Immature natural killer cell (primary cell): ENCODE measurements around the gene PACRGL. TPM values are rescaled to one million over a fixed set of nuclear protein-coding genes. Genes with fewer than 3 reads are reported as not detected.
"Not testable (repeated sequence)": the region's sequence is repeated elsewhere in the genome, so short reads cannot be mapped to it uniquely, and the experiment has no call there.

Experiments used
- DNase-seq, 3 donors: peaks; one replicate each; pipeline ENCODE4 v3.0.0; 2022; ENCODE audit warnings: mixed read lengths in 1 of 3
- H3K27ac Mint-ChIP-seq, 6 donors: one replicate each; pipeline ENCODE4 v1.8.0; 2020; ENCODE audit warnings: mixed read lengths in 6 of 6, mild to moderate bottlenecking in 5 of 6, inconsistent platforms in 4 of 6, moderate library complexity in 3 of 6
- H3K27me3 Mint-ChIP-seq, 3 donors: one replicate each; pipeline ENCODE4 v1.8.0; 2020 to 2021; ENCODE audit warnings: low read depth in 3 of 3, mild to moderate bottlenecking in 3 of 3, mixed read lengths in 3 of 3, moderate library complexity in 3 of 3, inconsistent platforms in 1 of 3
- H3K36me3 Mint-ChIP-seq, 3 donors: one replicate each; pipeline ENCODE4 v1.8.0; 2020; ENCODE audit warnings: mixed read lengths in 3 of 3, inconsistent platforms in 2 of 3, mild to moderate bottlenecking in 2 of 3
- H3K4me1 Mint-ChIP-seq, 2 donors: one replicate each; pipeline ENCODE4 v1.8.0; 2020; ENCODE audit warnings: inconsistent platforms in 2 of 2, mild to moderate bottlenecking in 2 of 2, mixed read lengths in 2 of 2, moderate library complexity in 1 of 2
- H3K4me3 Mint-ChIP-seq, 5 donors: one replicate each; pipeline ENCODE4 v1.8.0; 2020; ENCODE audit warnings: mild to moderate bottlenecking in 5 of 5, mixed read lengths in 5 of 5, inconsistent platforms in 3 of 5, moderate library complexity in 3 of 5
- H3K9me3 Mint-ChIP-seq, 6 donors: one replicate each; pipeline ENCODE4 v1.8.0; 2020; ENCODE audit warnings: mild to moderate bottlenecking in 6 of 6, mixed read lengths in 6 of 6, inconsistent platforms in 4 of 6, moderate library complexity in 3 of 6
- polyA plus RNA-seq, 3 donors: library from polyadenylated mRNA; unstranded; fragments of 300-500 nt; fragmentation: Illumina TruSeq; gene quantifications; one replicate each; pipeline ENCODE4 v1.2.3, GENCODE V29; 2021

The PACRGL gene
- polyA plus RNA-seq, 3 donors from 2014 or later, result 4.0 to 4.4 (median 4.2) TPM

DNA sequence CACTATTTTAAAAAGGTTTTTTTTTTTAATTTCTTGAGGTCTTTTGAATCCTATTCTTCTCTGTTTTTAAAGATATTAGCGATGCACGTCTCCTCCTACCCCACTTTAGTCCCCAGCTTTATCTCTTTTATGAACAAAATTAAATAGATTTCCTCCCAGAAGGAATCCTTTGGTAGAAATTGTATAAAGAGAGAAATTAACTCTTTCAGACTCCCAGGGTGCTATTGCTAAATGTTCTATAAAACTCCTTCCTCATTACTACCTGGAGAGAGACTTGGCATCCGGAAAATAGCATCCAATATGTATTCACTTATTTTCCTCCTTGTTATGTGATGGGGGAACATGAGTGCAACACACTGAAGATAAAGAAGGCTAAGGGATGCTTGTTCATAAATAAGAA, 16.5 kb upstream of the PACRGL start:
- no peaks in the 10 kb centered on the region for H3K36me3 Mint-ChIP-seq
- H3K27ac Mint-ChIP-seq, result no peak overlapping the region
- DNase-seq, result no peak
- no peaks in the 10 kb centered on the region for H3K4me1 Mint-ChIP-seq
- H3K4me3 Mint-ChIP-seq, result no peak overlapping the region
- peaks cover 0 to 10% (median 0%) of the 10 kb centered on the region in 3 donors for H3K27me3 Mint-ChIP-seq
- H3K9me3 Mint-ChIP-seq, result no peaks in the 10 kb centered on the region

DNA sequence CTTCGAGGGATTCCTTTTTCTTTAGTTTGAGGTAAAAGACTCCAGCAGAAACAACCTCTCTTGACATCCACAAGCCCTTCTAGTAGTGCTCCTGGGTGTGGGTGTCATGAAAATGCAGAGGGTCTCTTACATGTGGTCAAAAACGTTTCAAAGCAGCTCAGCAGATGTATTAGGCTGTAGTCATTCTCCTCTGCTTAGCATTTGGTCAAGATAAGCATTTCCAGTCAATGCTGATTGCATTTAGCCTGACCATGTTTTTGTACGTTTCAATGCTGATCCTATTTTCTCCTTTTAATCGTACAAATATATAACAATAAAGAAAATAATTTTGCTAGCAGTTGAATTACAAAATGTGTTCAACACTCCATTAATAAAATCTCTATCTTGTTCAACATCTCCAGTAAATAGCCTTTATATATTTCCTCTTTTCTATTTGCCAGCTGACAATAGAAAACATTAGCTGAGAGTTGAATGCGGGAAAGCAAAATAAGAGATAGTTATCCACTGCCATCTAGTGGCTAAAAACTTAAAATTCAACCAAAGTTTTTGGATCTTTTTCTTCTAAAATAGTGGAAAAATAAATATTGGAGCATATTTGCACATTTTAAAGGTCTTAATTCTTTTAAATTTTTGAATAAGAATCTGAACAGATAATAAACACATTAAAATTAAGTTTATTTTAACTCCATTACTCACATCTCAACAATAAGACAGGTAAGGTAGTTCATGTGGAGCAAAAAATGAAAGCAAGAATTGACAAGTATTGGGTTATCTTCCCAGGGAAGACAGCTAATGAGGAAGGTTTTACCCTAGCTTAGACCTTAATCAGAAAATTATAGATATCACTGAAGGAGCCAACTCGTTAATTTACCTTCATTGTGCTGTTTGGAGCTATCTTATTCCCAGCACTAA, 15.2 kb upstream of the PACRGL start:
- H3K4me3 Mint-ChIP-seq, result no peak overlapping the region
- peaks cover 0 to 6% (median 0%) of the 10 kb centered on the region in 3 donors for H3K27me3 Mint-ChIP-seq
- H3K4me1 Mint-ChIP-seq, result no peaks in the 10 kb centered on the region
- no peaks in the 10 kb centered on the region for H3K36me3 Mint-ChIP-seq
- no peaks in the 10 kb centered on the region for H3K9me3 Mint-ChIP-seq
- peak in 1 of 3 donors; percentile 15 for DNase-seq
- peak overlapping the region in 1 of 6 donors; percentile 24 for H3K27ac Mint-ChIP-seq

DNA sequence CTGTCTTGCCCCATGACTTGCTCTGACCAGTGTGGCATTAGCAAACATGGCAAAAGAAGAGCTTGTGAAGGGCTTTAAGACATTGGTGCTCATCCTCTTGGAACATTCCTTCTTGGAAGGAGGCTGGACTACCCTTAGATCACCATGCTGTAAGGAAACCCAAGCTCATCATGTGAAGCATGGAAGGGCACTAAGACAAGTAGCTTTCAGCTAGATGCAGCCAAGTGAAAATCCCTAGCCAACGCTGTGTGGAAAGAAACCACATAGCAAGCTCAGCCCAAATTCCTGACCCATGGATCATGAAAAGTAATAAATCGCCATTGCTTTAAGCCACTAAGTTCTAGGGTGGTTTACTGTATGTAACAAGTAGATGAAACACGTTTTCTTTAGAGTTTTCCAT, 12.4 kb upstream of the PACRGL start:
- H3K27ac Mint-ChIP-seq, result no peak overlapping the region
- H3K4me3 Mint-ChIP-seq, result no peak overlapping the region
- no peaks in the 10 kb centered on the region for H3K36me3 Mint-ChIP-seq
- H3K27me3 Mint-ChIP-seq, result no peaks in the 10 kb centered on the region
- no peaks in the 10 kb centered on the region for H3K9me3 Mint-ChIP-seq
- no peak for DNase-seq
- no peaks in the 10 kb centered on the region for H3K4me1 Mint-ChIP-seq

DNA sequence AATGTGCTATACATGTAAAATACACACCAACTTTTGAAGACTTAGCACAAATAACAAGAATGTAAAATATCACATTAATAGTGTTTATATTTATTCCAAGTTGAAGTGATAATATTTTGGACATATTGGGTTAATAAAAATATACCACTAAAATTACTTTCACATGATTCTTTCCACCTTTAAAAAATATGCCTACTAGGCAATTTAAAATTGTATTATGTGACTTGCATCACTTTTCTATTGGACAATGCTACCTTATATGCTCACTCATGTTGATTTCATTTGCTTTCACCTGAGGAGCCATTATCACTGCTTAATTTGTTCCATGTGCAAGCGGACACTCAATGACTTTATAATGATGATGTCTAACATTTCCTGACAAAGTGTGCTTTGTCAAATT, 3.4 kb upstream of the PACRGL start:
- Mint-ChIP-seq H3K27ac (no peak overlapping the region), H3K4me3 (no peak overlapping the region), H3K4me1 (peaks cover 21 to 32% of the 10 kb centered on the region in 2 donors), H3K9me3 (no peaks in the 10 kb centered on the region), H3K27me3 (peaks cover 6 to 15% (median 11%) of the 10 kb centered on the region in 3 donors), H3K36me3 (no peaks in the 10 kb centered on the region)
- DNase-seq, result no peak

DNA sequence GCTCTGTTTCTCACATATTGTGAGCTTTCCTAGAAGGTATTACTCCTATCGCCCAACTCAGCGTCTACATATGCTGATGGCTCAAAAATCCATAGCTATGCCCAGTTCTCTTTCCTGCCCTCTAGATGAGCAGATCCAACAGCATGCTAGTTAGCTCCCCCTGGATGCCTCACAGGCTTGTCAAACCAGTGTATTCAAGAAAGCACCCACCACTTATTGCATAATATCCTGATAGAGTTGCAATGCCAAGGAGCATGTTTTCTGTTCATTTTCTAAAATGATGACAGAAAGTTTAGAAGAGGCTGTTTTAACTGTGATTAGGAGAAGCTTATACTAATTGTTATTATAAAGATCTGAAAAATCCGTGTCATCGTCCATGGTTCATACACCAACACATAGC, 1.9 kb upstream of the PACRGL start:
- no peak for DNase-seq
- H3K9me3 Mint-ChIP-seq, result no peaks in the 10 kb centered on the region
- H3K27me3 Mint-ChIP-seq, result peaks cover 6 to 15% (median 11%) of the 10 kb centered on the region in 3 donors
- no peaks in the 10 kb centered on the region for H3K36me3 Mint-ChIP-seq
- H3K27ac Mint-ChIP-seq, result peak overlapping the region in 1 of 6 donors; percentile 14
- peaks cover 30 to 47% of the 10 kb centered on the region in 2 donors for H3K4me1 Mint-ChIP-seq
- no peak overlapping the region for H3K4me3 Mint-ChIP-seq

DNA sequence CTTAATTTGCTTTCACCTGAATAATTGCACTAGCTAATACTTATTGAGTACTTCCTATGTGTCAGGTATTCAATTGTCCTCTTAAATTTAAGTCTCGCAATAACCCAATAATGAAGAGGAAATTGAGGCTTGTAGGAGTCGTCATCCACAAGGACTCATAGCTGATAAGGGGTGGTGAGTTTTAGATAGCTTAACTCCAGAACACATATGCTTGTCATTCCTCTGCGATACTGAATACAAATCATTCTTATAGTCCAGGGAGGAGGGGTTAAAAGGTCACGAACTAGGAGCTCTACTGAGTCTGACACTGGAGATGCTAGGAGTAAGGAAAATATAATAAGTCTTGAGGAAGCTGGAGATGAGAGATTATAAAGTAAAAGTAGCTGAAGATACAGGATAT, 1.4 kb upstream of the PACRGL start:
- peaks cover 6 to 15% (median 9%) of the 10 kb centered on the region in 3 donors for H3K27me3 Mint-ChIP-seq
- H3K9me3 Mint-ChIP-seq, result no peaks in the 10 kb centered on the region
- peak overlapping the region in 4 of 6 donors; percentile 3 to 93 (median 54) for H3K27ac Mint-ChIP-seq
- H3K4me1 Mint-ChIP-seq, result peaks cover 32 to 52% of the 10 kb centered on the region in 2 donors
- no peak for DNase-seq
- peak overlapping the region; percentile 57 to 97 (median 75) for H3K4me3 Mint-ChIP-seq
- H3K36me3 Mint-ChIP-seq, result peaks cover 0 to 2% (median 0%) of the 10 kb centered on the region in 3 donors

DNA sequence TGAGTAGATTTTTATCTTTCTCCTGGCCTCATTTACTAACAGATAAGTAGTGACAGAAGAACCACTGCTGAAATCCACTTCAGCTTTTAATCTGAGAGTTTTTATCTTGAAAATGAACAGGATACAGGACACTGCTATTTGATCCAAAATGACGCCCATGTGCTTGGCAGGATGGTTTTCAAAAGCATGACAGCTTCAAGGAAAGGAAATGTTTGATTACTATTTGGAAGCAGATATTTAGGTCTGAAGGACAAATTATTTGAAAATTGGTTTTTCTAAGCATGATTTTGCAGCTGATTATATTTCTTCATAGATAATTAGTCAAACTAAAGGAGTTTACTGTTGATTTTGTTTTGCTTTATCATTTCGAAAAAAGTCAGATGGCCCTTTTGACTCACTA, 11.1 kb downstream of the PACRGL start:
- no peak overlapping the region for H3K4me3 Mint-ChIP-seq
- H3K4me1 Mint-ChIP-seq, result no peaks in the 10 kb centered on the region
- no peaks in the 10 kb centered on the region for H3K9me3 Mint-ChIP-seq
- peaks cover 0 to 2% (median 0%) of the 10 kb centered on the region in 3 donors for H3K27me3 Mint-ChIP-seq
- peak overlapping the region in 1 of 6 donors; percentile 26 for H3K27ac Mint-ChIP-seq
- peaks cover 28 to 45% (median 32%) of the 10 kb centered on the region in 3 donors for H3K36me3 Mint-ChIP-seq
- no peak for DNase-seq

DNA sequence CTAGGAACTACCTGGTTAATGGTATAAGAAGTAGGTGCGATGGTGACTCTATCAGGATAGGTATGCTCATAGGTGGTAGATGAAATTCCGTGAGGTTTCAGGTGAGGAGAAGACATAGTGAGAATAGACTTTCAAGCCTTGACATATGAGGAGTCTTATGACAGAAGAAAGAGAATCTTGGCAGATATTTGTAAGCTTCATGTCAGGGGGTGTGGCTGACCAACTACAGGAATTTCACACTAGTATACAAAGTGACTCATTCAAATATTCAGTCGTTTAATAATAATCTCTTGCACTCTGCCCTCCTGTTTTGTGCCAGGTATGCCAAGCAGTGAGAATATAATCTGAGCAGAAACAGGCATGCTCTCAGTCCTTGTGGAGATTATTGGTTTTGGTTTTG, 22.8 kb downstream of the PACRGL start:
- Mint-ChIP-seq H3K9me3 (peaks cover 4 to 5% (median 4%) of the 10 kb centered on the region in 6 donors), H3K4me3 (no peak overlapping the region), H3K4me1 (no peaks in the 10 kb centered on the region), H3K36me3 (peaks cover 42 to 79% (median 69%) of the 10 kb centered on the region in 3 donors), H3K27ac (no peak overlapping the region), H3K27me3 (peaks cover 0 to 2% (median 0%) of the 10 kb centered on the region in 3 donors)
- DNase-seq, result no peak

DNA sequence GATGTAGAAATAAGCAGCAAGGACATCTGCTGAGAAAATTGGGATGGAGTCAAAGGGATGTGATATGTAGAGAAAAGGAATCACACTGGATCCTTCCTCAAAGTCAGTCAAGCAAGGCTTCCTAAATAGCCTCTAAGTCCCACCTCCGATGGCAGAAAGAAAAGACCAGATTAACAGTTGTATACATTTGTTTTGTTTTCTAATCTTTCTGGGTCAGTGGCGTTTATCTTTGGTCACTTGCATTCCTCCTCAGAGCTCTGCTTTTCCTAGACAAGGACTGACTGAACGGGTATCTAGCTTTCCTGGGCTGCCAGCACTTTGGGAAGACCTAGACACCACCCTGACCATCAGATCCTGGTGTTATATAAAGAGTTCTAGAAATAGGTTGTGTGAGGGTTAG, 23.2 kb downstream of the PACRGL start:
- no peak for DNase-seq
- peaks cover 39 to 74% (median 65%) of the 10 kb centered on the region in 3 donors for H3K36me3 Mint-ChIP-seq
- H3K4me1 Mint-ChIP-seq, result no peaks in the 10 kb centered on the region

DNA sequence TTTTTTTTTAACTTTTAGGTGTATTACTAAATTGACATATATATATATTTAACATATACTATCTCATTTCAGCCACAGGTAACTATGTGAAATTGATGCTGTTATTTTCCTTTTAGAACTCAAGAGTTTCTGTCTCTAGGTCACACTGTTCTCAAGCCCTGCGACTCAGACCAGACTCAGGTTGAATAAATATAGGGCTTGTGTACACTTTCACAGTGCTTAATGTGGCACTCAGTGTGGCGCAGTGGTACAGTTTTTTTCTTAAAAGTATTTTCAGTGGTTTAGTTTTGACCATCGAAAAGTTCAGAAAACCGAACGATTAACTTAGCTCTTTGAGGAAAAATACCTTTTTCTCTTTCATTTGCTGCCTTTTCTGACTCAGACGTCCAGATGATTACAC, 24.7 kb downstream of the PACRGL start:
- Mint-ChIP-seq H3K36me3 (peaks cover 31 to 68% (median 56%) of the 10 kb centered on the region in 3 donors), H3K27me3 (no peaks in the 10 kb centered on the region), H3K9me3 (peaks cover 2 to 5% (median 4%) of the 10 kb centered on the region in 6 donors), H3K4me1 (no peaks in the 10 kb centered on the region), H3K27ac (no peak overlapping the region), H3K4me3 (no peak overlapping the region)
- DNase-seq, result no peak

More for the DNA sequence above, 23.2 kb downstream of the PACRGL start:
- H3K27me3 Mint-ChIP-seq, result peaks cover 0 to 2% (median 0%) of the 10 kb centered on the region in 3 donors
- no peak overlapping the region for H3K4me3 Mint-ChIP-seq
- H3K27ac Mint-ChIP-seq, result no peak overlapping the region
- peaks cover 4 to 5% (median 4%) of the 10 kb centered on the region in 6 donors for H3K9me3 Mint-ChIP-seq

DNA sequence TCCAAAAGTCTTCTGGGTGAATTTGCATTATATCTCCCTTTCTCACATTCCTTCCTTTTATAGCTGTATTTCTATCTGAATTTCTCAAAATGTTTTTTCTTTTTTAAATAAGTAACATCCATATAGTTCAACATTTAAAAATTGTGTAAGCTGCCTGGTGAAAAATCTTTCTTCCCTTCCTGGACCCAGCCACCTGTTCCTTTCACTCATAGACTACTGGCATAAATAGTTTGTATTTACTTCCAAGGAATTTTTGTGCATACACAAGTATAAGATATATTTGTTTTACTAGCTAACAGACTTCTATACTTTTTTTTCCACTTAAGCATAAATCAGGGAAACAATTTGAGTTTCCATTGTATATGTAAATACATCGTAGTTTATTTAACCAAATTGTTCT, 35.7 kb downstream of the PACRGL start:
- no peak for DNase-seq
- Mint-ChIP-seq H3K9me3 (peaks cover 18 to 40% (median 35%) of the 10 kb centered on the region in 6 donors), H3K4me1 (no peaks in the 10 kb centered on the region), H3K27me3 (no peaks in the 10 kb centered on the region), H3K4me3 (no peak overlapping the region), H3K36me3 (peaks cover 55 to 74% (median 70%) of the 10 kb centered on the region in 3 donors), H3K27ac (no peak overlapping the region)

DNA sequence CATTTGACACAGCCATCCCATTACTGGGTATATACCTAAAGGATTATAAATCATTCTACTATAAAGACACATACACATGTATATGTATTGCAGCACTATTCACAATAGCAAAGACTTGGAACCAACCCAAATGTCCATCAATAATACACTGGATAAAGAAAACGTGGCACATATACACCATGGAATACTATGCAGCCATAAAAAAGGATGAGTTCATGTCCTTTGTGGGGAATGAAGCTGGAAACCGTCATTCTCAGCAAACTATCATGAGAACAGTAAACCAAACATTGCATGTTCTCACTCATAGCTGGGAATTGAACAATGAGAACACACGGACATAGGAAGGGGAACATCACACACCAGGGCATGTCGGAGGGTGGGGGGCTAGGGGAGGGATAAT, 45.7 kb downstream of the PACRGL start:
- H3K27me3 Mint-ChIP-seq, H3K4me3 Mint-ChIP-seq, H3K27ac Mint-ChIP-seq, DNase-seq, H3K4me1 Mint-ChIP-seq: not testable (repeated sequence)
- peaks cover 3 to 16% (median 16%) of the 10 kb centered on the region in 3 donors for H3K36me3 Mint-ChIP-seq
- H3K9me3 Mint-ChIP-seq, result peaks cover 9 to 36% (median 24%) of the 10 kb centered on the region in 6 donors

DNA sequence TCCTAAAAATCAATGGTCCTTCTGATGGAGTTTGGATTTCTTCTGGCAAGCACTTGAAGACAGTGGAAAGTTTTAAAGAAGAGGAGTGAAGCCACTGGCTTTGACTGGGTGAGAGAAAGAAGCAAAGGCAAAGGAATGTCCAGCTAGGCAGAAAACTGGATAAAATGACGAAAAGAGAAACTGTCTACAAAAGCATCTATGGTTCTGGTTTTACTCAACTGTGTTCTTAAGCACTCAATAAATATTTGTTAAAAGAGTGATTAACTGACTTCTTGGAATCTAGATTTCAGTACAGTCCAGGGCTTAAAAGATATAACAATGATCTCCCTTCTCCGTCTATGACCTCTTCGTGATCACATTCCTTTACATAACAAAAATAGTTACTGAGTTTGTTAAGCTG, 52.4 kb downstream of the PACRGL start:
- no peak overlapping the region for H3K4me3 Mint-ChIP-seq
- H3K4me1 Mint-ChIP-seq, result no peaks in the 10 kb centered on the region
- H3K27ac Mint-ChIP-seq, result no peak overlapping the region

DNA sequence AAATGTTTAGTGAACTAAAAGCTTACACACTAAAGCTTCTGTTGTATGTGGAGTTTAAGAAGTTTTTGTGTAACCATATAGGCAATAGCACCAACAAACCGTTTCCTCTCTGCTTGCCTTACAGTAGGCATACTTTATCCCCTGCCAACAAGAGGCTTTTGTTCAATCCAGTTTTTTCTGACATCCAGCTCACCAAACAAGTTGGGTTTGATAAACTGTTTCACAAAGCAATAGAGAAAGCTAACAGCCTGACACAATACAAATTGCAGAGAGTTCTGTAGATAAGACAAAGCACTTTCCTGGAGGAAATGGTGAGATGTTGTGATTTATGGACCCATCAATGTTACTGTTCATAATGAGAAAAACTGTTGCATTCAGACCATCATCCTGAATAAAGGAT, 53.8 kb downstream of the PACRGL start:
- Mint-ChIP-seq H3K27ac (no peak overlapping the region), H3K9me3 (no peaks in the 10 kb centered on the region), H3K36me3 (peaks cover 4 to 11% (median 7%) of the 10 kb centered on the region in 3 donors), H3K4me3 (no peak overlapping the region), H3K27me3 (peaks cover 0 to 2% (median 0%) of the 10 kb centered on the region in 3 donors), H3K4me1 (no peaks in the 10 kb centered on the region)
- DNase-seq, result no peak

More for the DNA sequence above, 52.4 kb downstream of the PACRGL start:
- peaks cover 4 to 12% (median 11%) of the 10 kb centered on the region in 3 donors for H3K36me3 Mint-ChIP-seq
- peaks cover 0 to 2% (median 0%) of the 10 kb centered on the region in 3 donors for H3K27me3 Mint-ChIP-seq
- DNase-seq, result no peak
- H3K9me3 Mint-ChIP-seq, result peaks cover 0 to 3% (median 0%) of the 10 kb centered on the region in 6 donors
